Activated naive CD8-positive, alpha-beta T cell (primary cell): ENCODE data around the gene TRMT2A.

Source experiments
- H3K27ac Mint-ChIP-seq: one replicate; pipeline ENCODE4 v1.8.0; 2021; ENCODE audit warnings: mixed read lengths
- H3K27me3 Mint-ChIP-seq: one replicate; pipeline ENCODE4 v1.8.0; 2021; ENCODE audit warnings: mixed read lengths
- H3K36me3 Mint-ChIP-seq: one replicate; pipeline ENCODE4 v1.8.0; 2021; ENCODE audit warnings: mixed read lengths
- H3K4me1 Mint-ChIP-seq: one replicate; pipeline ENCODE4 v1.8.0; 2021; ENCODE audit warnings: low read depth, mixed read lengths
- H3K4me3 Mint-ChIP-seq: one replicate; pipeline ENCODE4 v1.8.0; 2021; ENCODE audit warnings: mild to moderate bottlenecking, mixed read lengths
- H3K9me3 Mint-ChIP-seq: one replicate; pipeline ENCODE4 v1.8.0; 2021; ENCODE audit warnings: low read depth, mixed read lengths

Gene TRMT2A

GRCh38 chr22:20095521-20095920 is 21.5 kb downstream of the TRMT2A start:
- Mint-ChIP-seq H3K4me3 (peak overlapping the region; percentile 61), H3K27ac (peak overlapping the region; percentile 73), H3K36me3 (peaks cover 37% of the 10 kb centered on the region), H3K27me3 (no peaks in the 10 kb centered on the region), H3K9me3 (no peaks in the 10 kb centered on the region), H3K4me1 (peaks cover 66% of the 10 kb centered on the region)

GRCh38 chr22:20094197-20094807 is 22.7 kb downstream of the TRMT2A start:
- Mint-ChIP-seq H3K27ac (no peak overlapping the region), H3K4me3 (no peak overlapping the region), H3K36me3 (peaks cover 36% of the 10 kb centered on the region), H3K27me3 (no peaks in the 10 kb centered on the region), H3K4me1 (peaks cover 64% of the 10 kb centered on the region), H3K9me3 (no peaks in the 10 kb centered on the region)

GRCh38 chr22:20093418-20094196 is 23.4 kb downstream of the TRMT2A start:
- H3K27ac Mint-ChIP-seq = no peak overlapping the region
- no peak overlapping the region for H3K4me3 Mint-ChIP-seq
- peaks cover 36% of the 10 kb centered on the region for H3K36me3 Mint-ChIP-seq
- H3K27me3 Mint-ChIP-seq = no peaks in the 10 kb centered on the region
- H3K4me1 Mint-ChIP-seq = peaks cover 60% of the 10 kb centered on the region
- no peaks in the 10 kb centered on the region for H3K9me3 Mint-ChIP-seq

- Mint-ChIP-seq H3K9me3 (no peaks in the 10 kb centered on the region), H3K4me1 (peaks cover 56% of the 10 kb centered on the region), H3K27ac (peak overlapping the region; percentile 41), H3K36me3 (peaks cover 30% of the 10 kb centered on the region), H3K4me3 (peak overlapping the region; percentile 49), H3K27me3 (no peaks in the 10 kb centered on the region)
Observed at GRCh38 chr22:20092477-20092854, 24.6 kb downstream of the TRMT2A start.

GRCh38 chr22:20091690-20092476 is 25.1 kb downstream of the TRMT2A start:
- no peaks in the 10 kb centered on the region for H3K9me3 Mint-ChIP-seq
- no peaks in the 10 kb centered on the region for H3K27me3 Mint-ChIP-seq
- peak overlapping the region; percentile 41 for H3K27ac Mint-ChIP-seq
- H3K36me3 Mint-ChIP-seq = peaks cover 29% of the 10 kb centered on the region
- H3K4me3 Mint-ChIP-seq = peak overlapping the region; percentile 49
- H3K4me1 Mint-ChIP-seq = peaks cover 53% of the 10 kb centered on the region

- peaks cover 53% of the 10 kb centered on the region for H3K4me1 Mint-ChIP-seq
- peaks cover 22% of the 10 kb centered on the region for H3K36me3 Mint-ChIP-seq
- H3K9me3 Mint-ChIP-seq = no peaks in the 10 kb centered on the region
- H3K27me3 Mint-ChIP-seq = no peaks in the 10 kb centered on the region
- peak overlapping the region; percentile 30 for H3K27ac Mint-ChIP-seq
- peak overlapping the region; percentile 30 for H3K4me3 Mint-ChIP-seq
Observed at GRCh38 chr22:20090730-20091240, 26.2 kb downstream of the TRMT2A start.

GRCh38 chr22:20089977-20090729 is 26.9 kb downstream of the TRMT2A start:
- Mint-ChIP-seq H3K4me3 (no peak overlapping the region), H3K9me3 (no peaks in the 10 kb centered on the region), H3K4me1 (peaks cover 51% of the 10 kb centered on the region), H3K36me3 (peaks cover 16% of the 10 kb centered on the region), H3K27me3 (no peaks in the 10 kb centered on the region), H3K27ac (peak overlapping the region; percentile 30)

- peaks cover 57% of the 10 kb centered on the region for H3K4me1 Mint-ChIP-seq
Observed at GRCh38 chr22:20089226-20089976, 27.6 kb downstream of the TRMT2A start.

GRCh38 chr22:20088263-20088648 is 28.8 kb downstream of the TRMT2A start:
- H3K27me3 Mint-ChIP-seq = no peaks in the 10 kb centered on the region
- H3K36me3 Mint-ChIP-seq = peaks cover 16% of the 10 kb centered on the region
- H3K27ac Mint-ChIP-seq = no peak overlapping the region
- H3K4me1 Mint-ChIP-seq = peaks cover 66% of the 10 kb centered on the region
- H3K9me3 Mint-ChIP-seq = no peaks in the 10 kb centered on the region
- H3K4me3 Mint-ChIP-seq = no peak overlapping the region

More at GRCh38 chr22:20089226-20089976, 27.6 kb downstream of the TRMT2A start:
- peak overlapping the region; percentile 66 for H3K27ac Mint-ChIP-seq
- no peak overlapping the region for H3K4me3 Mint-ChIP-seq
- H3K9me3 Mint-ChIP-seq = no peaks in the 10 kb centered on the region
- H3K27me3 Mint-ChIP-seq = no peaks in the 10 kb centered on the region
- H3K36me3 Mint-ChIP-seq = peaks cover 16% of the 10 kb centered on the region

GRCh38 chr22:20087319-20088262 is 29.4 kb downstream of the TRMT2A start:
- H3K36me3 Mint-ChIP-seq = peaks cover 16% of the 10 kb centered on the region
- H3K4me3 Mint-ChIP-seq = no peak overlapping the region
- H3K9me3 Mint-ChIP-seq = no peaks in the 10 kb centered on the region
- H3K27me3 Mint-ChIP-seq = no peaks in the 10 kb centered on the region
- no peak overlapping the region for H3K27ac Mint-ChIP-seq
- H3K4me1 Mint-ChIP-seq = peaks cover 70% of the 10 kb centered on the region

- no peak overlapping the region for H3K4me3 Mint-ChIP-seq
- H3K4me1 Mint-ChIP-seq = peaks cover 67% of the 10 kb centered on the region
- peak overlapping the region; percentile 16 for H3K27ac Mint-ChIP-seq
- H3K9me3 Mint-ChIP-seq = no peaks in the 10 kb centered on the region
- H3K27me3 Mint-ChIP-seq = no peaks in the 10 kb centered on the region
- peaks cover 16% of the 10 kb centered on the region for H3K36me3 Mint-ChIP-seq
Observed at GRCh38 chr22:20086763-20087162, 30.3 kb downstream of the TRMT2A start.

- Mint-ChIP-seq H3K9me3 (no peaks in the 10 kb centered on the region), H3K36me3 (peaks cover 14% of the 10 kb centered on the region), H3K27me3 (no peaks in the 10 kb centered on the region), H3K4me1 (peaks cover 67% of the 10 kb centered on the region), H3K4me3 (no peak overlapping the region), H3K27ac (no peak overlapping the region)
Observed at GRCh38 chr22:20086101-20086599, 30.9 kb downstream of the TRMT2A start.

GRCh38 chr22:20085651-20086050 is 31.4 kb downstream of the TRMT2A start:
- Mint-ChIP-seq H3K36me3 (peaks cover 12% of the 10 kb centered on the region), H3K4me3 (no peak overlapping the region), H3K4me1 (peaks cover 67% of the 10 kb centered on the region), H3K27ac (no peak overlapping the region), H3K9me3 (no peaks in the 10 kb centered on the region), H3K27me3 (no peaks in the 10 kb centered on the region)
